LNCAP (cell line): ENCODE results near the gene VAMP2.

Experiments
- TF ChIP-seq, protein P1 (sequence below): fragments of 450-650 bp; IDR thresholded peaks from 2 replicates; pipeline ENCODE4 v1.5.1; 2017; ENCODE audit warnings: mild to moderate bottlenecking

Gene VAMP2

DNA sequence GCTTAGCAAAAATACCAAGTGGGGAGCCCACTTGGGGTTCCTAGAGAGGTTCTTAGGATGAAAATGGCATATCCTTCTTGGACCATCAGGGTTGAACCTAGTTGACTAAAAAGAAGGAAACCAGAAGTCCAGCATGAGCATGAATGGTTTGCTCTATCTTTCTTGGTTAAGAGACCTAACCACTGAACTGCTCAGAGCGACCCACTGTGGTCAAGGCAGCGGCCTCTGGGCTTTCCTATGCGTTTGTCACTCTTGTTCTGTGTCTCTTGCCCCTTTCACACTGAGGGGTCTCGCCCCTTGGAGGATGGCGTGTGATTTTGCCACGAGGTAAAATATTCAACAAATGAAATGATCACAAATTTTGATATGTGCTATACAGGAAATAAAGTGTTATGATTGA, 27.8 kb upstream of the VAMP2 start:
- TF ChIP-seq, protein P1, sequence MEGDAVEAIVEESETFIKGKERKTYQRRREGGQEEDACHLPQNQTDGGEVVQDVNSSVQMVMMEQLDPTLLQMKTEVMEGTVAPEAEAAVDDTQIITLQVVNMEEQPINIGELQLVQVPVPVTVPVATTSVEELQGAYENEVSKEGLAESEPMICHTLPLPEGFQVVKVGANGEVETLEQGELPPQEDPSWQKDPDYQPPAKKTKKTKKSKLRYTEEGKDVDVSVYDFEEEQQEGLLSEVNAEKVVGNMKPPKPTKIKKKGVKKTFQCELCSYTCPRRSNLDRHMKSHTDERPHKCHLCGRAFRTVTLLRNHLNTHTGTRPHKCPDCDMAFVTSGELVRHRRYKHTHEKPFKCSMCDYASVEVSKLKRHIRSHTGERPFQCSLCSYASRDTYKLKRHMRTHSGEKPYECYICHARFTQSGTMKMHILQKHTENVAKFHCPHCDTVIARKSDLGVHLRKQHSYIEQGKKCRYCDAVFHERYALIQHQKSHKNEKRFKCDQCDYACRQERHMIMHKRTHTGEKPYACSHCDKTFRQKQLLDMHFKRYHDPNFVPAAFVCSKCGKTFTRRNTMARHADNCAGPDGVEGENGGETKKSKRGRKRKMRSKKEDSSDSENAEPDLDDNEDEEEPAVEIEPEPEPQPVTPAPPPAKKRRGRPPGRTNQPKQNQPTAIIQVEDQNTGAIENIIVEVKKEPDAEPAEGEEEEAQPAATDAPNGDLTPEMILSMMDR, result no peak

DNA sequence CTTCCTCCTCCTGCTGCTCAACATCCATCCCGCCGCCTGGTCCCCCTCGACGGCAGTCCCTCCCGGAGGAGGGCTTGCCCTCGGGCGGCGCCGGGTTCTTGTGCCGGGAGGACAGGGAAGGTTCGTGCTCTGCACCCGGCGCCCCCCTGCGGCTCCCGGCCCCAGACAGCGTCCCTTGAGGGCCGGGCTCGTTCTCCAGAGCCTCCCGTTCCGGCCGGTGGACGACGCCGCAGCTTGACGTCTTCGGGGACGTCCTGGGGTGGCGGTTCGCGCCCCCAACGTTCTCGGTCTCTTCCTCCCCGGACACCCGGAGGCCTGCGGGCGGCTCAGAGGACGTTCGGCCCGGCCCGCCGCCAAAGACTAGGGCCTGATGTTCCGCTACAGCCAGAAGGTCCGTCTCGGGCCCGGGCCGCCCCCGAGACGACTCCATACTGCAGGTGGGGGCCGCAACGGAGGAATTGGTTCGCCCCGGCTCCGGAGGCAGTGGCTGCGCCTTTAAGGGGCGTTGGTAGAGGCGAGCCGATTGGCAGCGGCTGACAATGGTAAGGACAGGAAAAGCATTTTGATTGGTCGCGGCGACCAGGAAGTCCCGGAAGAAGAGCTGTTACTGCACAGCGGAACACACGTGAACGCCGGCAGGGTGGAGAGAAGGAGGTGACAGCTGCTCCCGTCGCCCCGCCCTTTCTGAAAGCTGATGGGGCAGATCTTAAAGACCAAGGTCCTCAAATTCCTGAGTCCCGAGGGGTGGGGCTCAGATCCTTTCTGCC, 27.1 kb upstream of the VAMP2 start, which contains the start of gene BORCS6:
Gene BORCS6, minus strand, starts transcription at position 470 of the 767 bp plus-strand sequence. Its CDS starts 40 bp downstream, at position 430.
- TF ChIP-seq, protein P1, result peak; percentile 39; the same call in 1 of the 2 replicates

DNA sequence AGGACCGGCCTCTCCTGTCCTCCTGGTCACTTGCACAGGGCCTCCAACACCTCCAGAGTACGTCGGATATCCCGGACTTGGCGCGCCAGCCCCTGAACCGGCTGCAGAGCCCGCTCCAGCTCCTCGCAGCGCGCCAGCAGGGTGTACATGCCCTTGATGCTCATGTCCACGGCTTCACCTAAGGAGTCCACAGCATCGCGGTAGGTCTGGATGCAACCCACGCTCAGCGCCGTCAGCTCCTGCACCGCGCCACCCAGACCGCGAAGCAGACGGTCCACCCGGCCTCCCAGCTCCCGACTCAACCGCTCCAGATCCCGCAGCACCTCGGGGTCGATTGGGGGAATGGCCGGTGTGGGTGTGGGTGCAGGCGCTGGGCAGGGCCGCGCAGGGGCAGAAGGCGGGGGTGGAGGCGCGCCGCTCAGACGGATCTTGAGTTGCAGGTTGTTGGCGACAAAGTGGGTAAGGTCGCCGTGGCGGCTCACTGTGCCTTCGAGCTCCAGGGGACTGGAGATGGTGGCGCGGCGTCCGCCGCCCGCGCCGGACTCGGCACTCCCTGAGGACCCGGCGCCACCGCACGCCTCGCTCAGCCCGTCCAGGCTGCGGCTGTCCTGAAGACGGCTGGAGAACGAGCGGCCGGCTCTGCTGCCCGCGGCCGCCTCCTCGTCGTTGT, 26.4 kb upstream of the VAMP2 start:
- TF ChIP-seq, protein P1, result no peak

DNA sequence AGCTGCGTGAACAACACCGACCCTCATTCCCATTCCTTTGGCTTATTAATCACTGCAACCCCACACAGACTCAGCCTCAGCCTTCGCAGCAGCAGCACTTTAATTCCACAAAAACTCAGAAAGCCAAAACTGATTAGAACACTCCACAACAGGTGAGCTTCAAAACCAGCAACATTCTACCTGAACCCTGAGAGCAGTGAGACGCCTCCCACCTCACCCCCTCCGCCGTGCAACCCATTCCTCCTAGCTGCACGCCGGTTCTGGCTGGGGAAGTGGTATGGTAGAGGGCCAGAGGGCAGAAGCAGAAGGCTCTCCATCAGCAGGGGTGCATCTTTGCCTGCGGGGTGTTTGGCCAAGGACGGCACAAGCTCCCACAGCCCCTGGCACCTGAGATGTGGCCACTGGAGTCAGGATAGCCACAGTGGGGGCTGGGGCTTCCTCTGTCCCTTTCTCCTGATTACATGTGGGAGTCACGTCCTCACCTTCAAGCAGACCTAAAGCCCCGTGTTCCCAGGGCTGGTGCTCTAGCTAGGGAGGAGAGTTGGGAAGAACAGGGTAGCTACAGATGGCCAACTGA, 25.6 kb upstream of the VAMP2 start:
- TF ChIP-seq, protein P1, result no peak

DNA sequence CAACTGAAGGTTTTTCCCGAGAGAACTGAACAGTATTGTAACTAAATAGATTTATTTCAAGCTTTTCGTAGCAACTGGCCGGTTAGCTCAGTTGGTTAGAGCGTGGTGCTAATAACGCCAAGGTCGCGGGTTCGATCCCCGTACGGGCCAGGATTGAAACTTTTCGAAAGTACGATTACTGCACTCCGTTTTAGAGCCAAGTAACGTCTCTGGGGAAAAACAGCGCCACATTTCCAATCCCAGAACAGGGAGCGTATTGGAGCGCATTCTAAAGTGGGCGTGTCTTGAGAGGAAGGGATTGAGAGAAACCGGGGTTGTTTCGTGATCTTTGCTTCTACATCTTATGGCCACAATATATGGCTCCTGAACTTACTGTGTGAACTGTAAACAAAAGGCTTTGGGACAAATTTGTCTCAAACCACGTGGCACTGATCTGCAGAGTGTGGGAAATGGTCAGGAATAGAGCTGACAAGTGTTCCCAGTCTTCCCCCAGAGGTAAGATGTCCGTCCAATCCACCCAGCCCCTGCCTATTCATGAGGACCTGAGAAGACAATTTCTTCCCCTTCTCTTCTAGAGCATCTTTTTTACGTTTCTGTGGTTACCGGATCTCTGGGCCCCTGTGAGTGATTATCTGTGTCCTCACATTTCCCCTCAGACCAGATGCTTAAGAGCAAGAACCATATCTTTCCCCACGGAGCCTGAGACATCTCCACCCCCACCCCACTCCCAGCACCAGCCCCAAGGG, 24.9 kb upstream of the VAMP2 start:
- TF ChIP-seq, protein P1, result no peak

DNA sequence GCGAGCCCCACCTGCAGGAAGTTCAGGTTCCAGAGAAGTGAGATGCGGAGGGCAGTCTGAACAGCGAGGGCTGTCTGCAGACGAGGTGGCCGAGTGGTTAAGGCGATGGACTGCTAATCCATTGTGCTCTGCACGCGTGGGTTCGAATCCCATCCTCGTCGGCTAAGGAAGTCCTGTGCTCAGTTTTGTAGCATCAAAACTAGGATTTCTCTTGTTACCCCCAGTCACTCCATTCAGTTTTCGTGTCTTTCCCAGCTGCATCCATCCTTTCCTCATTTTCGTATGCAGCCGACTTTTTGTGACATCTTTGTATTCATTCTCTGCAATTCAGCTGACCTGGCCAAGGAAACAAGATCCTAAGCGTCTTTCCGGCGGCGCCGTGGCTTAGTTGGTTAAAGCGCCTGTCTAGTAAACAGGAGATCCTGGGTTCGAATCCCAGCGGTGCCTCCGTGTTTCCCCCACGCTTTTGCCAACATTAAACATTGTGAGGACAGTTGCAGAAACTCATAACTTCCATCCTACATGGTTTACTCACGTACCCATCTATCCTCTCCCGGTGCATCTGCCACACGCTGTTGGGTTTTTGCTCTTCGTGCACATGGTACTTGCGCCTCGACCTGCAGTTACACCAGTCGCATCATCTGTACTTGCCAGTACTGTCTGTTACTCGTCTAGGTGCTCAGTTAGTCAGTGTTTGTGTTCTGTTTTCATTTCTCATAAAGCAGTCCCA, 24.2 kb upstream of the VAMP2 start:
- TF ChIP-seq, protein P1, result no peak; the same call in 1 of the 2 replicates

DNA sequence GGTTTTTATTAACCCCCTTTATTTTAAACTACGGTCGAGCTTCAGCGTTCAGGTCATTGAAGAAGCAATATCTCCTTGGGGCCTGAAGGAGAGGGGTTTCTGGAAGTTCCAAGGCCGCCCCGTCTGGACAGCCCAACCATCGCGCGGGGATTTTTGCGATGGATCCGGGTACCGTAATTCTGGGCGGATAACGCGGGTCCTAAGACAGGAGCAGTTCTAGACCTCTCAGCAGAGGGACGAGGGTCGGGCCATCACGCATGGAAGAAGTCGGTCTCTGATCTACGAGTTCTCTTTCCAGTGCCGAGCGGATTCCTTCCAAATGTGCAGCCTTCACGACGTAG, 23.7 kb upstream of the VAMP2 start:
- TF ChIP-seq, protein P1, result no peak
